ENCODE data around the gene PSRC1.

The PSRC1 gene

GRCh38 chr1:109258481-109259466, 24.2 kb downstream of the PSRC1 start:
- DNase-seq (ENCODE audit: low read depth) = no peak

GRCh38 chr1:109257682-109258421, 25.1 kb downstream of the PSRC1 start:
- no peak for DNase-seq (ENCODE audit: low read depth)

GRCh38 chr1:109256971-109257681, 25.8 kb downstream of the PSRC1 start:
- DNase-seq (ENCODE audit: low read depth) = no peak

GRCh38 chr1:109256085-109256484, 26.9 kb downstream of the PSRC1 start:
- DNase-seq (ENCODE audit: low read depth) = no peak

GRCh38 chr1:109255678-109256077, 27.3 kb downstream of the PSRC1 start:
- DNase-seq (ENCODE audit: low read depth) = no peak

GRCh38 chr1:109255097-109255651, 27.8 kb downstream of the PSRC1 start:
- no peak for DNase-seq (ENCODE audit: low read depth)

GRCh38 chr1:109254621-109255096, 28.3 kb downstream of the PSRC1 start:
- DNase-seq (ENCODE audit: low read depth) = no peak

- no peak for DNase-seq (ENCODE audit: low read depth)
These were observed 28.9 kb downstream of the PSRC1 start for GRCh38 chr1:109253803-109254620.

- no peak for DNase-seq (ENCODE audit: low read depth)
These were observed 29.8 kb downstream of the PSRC1 start for GRCh38 chr1:109252893-109253802.

GRCh38 chr1:109252167-109252892, 30.6 kb downstream of the PSRC1 start:
- DNase-seq (ENCODE audit: low read depth) = no peak

GRCh38 chr1:109251277-109252166, 31.4 kb downstream of the PSRC1 start:
- no peak for DNase-seq (ENCODE audit: low read depth)

GRCh38 chr1:109250454-109251276, 32.3 kb downstream of the PSRC1 start:
- no peak for DNase-seq (ENCODE audit: low read depth)

GRCh38 chr1:109249654-109250401, 33.1 kb downstream of the PSRC1 start:
- DNase-seq (ENCODE audit: low read depth) = no peak

- DNase-seq (ENCODE audit: low read depth) = peak; percentile 33
These were observed 33.9 kb downstream of the PSRC1 start, which contains the start of gene CELSR2 for GRCh38 chr1:109248797-109249629. Gene CELSR2, plus strand, starts transcription at chr1:109249539. Its CDS starts 541 bp downstream, at chr1:109250080.

GRCh38 chr1:109248444-109248796, 34.5 kb downstream of the PSRC1 start:
- DNase-seq (ENCODE audit: low read depth) = no peak

All from stimulated activated CD8-positive, alpha-beta memory T cell treated with anti-CD3 and anti-CD28 coated beads, Interleukin-4, amount 100 ng/mL, for 24 hours (primary cell).